Activated gamma-delta T cell (primary cell): ENCODE measurements around the gene SLC2A8.

Source experiments
- DNase-seq: peaks from one replicate; lab custom pipeline; 2025; lab: John Stamatoyannopoulos, UW

Gene SLC2A8

GRCh38 chr9:127380479-127380878 lies 16.5 kb upstream of the SLC2A8 start:
- DNase-seq = no peak

GRCh38 chr9:127382541-127382940 lies 14.4 kb upstream of the SLC2A8 start:
- no peak for DNase-seq

- no peak for DNase-seq
These were observed 12.8 kb upstream of the SLC2A8 start for GRCh38 chr9:127384016-127384730.

GRCh38 chr9:127384901-127385300 lies 12.1 kb upstream of the SLC2A8 start:
- DNase-seq = no peak

- DNase-seq = no peak
These were observed 10.7 kb upstream of the SLC2A8 start for GRCh38 chr9:127386249-127386648.

- no peak for DNase-seq
These were observed 10.0 kb upstream of the SLC2A8 start for GRCh38 chr9:127386981-127387380.

- DNase-seq = no peak
These were observed 8.7 kb upstream of the SLC2A8 start for GRCh38 chr9:127388037-127388855.

GRCh38 chr9:127388856-127389238 lies 8.1 kb upstream of the SLC2A8 start:
- DNase-seq = no peak

GRCh38 chr9:127389381-127390247 lies 7.4 kb upstream of the SLC2A8 start:
- DNase-seq = no peak

GRCh38 chr9:127390248-127390545 lies 6.8 kb upstream of the SLC2A8 start:
- DNase-seq = no peak

GRCh38 chr9:127390563-127390962 lies 6.4 kb upstream of the SLC2A8 start:
- no peak for DNase-seq

GRCh38 chr9:127392166-127392565 lies 4.8 kb upstream of the SLC2A8 start:
- DNase-seq = no peak

GRCh38 chr9:127392976-127393375 lies 4.0 kb upstream of the SLC2A8 start:
- no peak for DNase-seq

- no peak for DNase-seq
These were observed 3.3 kb upstream of the SLC2A8 start for GRCh38 chr9:127393645-127394044.

GRCh38 chr9:127395497-127396252 lies 1.3 kb upstream of the SLC2A8 start:
- no peak for DNase-seq

GRCh38 chr9:127396253-127396807 lies 639 bp upstream of the SLC2A8 start:
- DNase-seq = no peak

GRCh38 chr9:127397646-127398274 lies 791 bp downstream of the SLC2A8 start:
- DNase-seq = no peak

- no peak for DNase-seq
These were observed 1.3 kb downstream of the SLC2A8 start for GRCh38 chr9:127398275-127398647.

GRCh38 chr9:127398715-127399400 lies 1.9 kb downstream of the SLC2A8 start:
- DNase-seq = no peak

GRCh38 chr9:127399736-127400269 lies 2.8 kb downstream of the SLC2A8 start:
- no peak for DNase-seq
